Stimulated activated effector memory CD8-positive, alpha-beta T cell treated with anti-CD3 and anti-CD28 coated beads, Interleukin-12 subunit alpha, Interleukin-12 subunit beta, amount 100 ng/mL, for 72 hours (primary cell): ENCODE data around the gene PAPOLB.

Experiments
- ATAC-seq: fragments of 150-1000 bp; cut with Tn5 transposase; 2 replicates; pipeline ENCODE4 v1.10.0; 2021
- DNase-seq, 2 donors: peaks; one replicate each; pipeline ENCODE4 v3.0.0; 2021 to 2022; ENCODE audit warnings: low spot score in 2 of 2
- H3K27ac Mint-ChIP-seq: one replicate; pipeline ENCODE4 v1.8.0; 2022; ENCODE audit warnings: mild to moderate bottlenecking, mixed read lengths
- H3K36me3 Mint-ChIP-seq: one replicate; pipeline ENCODE4 v1.8.0; 2022; ENCODE audit warnings: mild to moderate bottlenecking, mixed read lengths
- H3K4me1 Mint-ChIP-seq: one replicate; pipeline ENCODE4 v1.8.0; 2022; ENCODE audit warnings: mixed read lengths
- H3K4me3 Mint-ChIP-seq: one replicate; pipeline ENCODE4 v1.8.0; 2022; ENCODE audit warnings: mild to moderate bottlenecking, mixed read lengths
- H3K9me3 Mint-ChIP-seq: one replicate; pipeline ENCODE4 v1.8.0; 2022; ENCODE audit warnings: mixed read lengths

Gene PAPOLB

DNA sequence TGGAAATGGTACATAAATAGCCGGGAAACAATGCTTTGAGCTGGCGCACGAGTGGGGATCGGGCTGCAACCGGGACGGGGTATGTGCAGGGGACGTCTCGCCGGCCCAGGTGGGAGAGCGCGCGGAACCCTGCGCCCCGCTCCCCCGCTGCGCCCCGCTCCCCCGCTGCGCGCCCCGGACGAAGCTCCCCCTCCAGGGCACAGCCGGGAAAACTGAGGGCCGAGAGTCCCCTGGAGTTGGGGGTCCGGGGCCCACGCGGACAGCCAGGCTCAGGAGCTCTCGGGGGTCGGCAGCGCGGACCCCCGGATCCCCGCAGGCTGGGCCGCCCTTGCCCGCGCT lies 21.2 kb upstream of the PAPOLB start:
- ATAC-seq: no peak
- DNase-seq: no peak
- no peaks in the 10 kb centered on the region for H3K9me3 Mint-ChIP-seq
- H3K36me3 Mint-ChIP-seq: no peaks in the 10 kb centered on the region
- peaks cover 7% of the 10 kb centered on the region for H3K4me1 Mint-ChIP-seq
- H3K27ac Mint-ChIP-seq: no peak overlapping the region
- peak overlapping the region; percentile 54 for H3K4me3 Mint-ChIP-seq

- ATAC-seq (no peak), DNase-seq (no peak)
- H3K4me3 Mint-ChIP-seq: peak overlapping the region; percentile 54
- peaks cover 7% of the 10 kb centered on the region for H3K4me1 Mint-ChIP-seq
- H3K9me3 Mint-ChIP-seq: no peaks in the 10 kb centered on the region
- H3K36me3 Mint-ChIP-seq: no peaks in the 10 kb centered on the region
- no peak overlapping the region for H3K27ac Mint-ChIP-seq
Measured at GRCh38 chr7:4882169-4883032, 20.6 kb upstream of the PAPOLB start.

GRCh38 chr7:4880218-4880617 lies 18.4 kb upstream of the PAPOLB start:
- ATAC-seq (no peak), DNase-seq (no peak)
- Mint-ChIP-seq H3K9me3 (no peaks in the 10 kb centered on the region), H3K27ac (no peak overlapping the region), H3K4me1 (peaks cover 7% of the 10 kb centered on the region), H3K4me3 (no peak overlapping the region), H3K36me3 (no peaks in the 10 kb centered on the region)

- H3K27ac Mint-ChIP-seq: no peak overlapping the region
- DNase-seq: no peak
Measured at GRCh38 chr7:4879396-4880081, 17.7 kb upstream of the PAPOLB start.

GRCh38 chr7:4878336-4879335 lies 16.8 kb upstream of the PAPOLB start:
- Mint-ChIP-seq H3K27ac (no peak overlapping the region), H3K36me3 (no peaks in the 10 kb centered on the region), H3K4me3 (no peak overlapping the region), H3K4me1 (peaks cover 7% of the 10 kb centered on the region), H3K9me3 (no peaks in the 10 kb centered on the region)
- ATAC-seq (no peak), DNase-seq (no peak)

More at GRCh38 chr7:4879396-4880081, 17.7 kb upstream of the PAPOLB start:
- H3K4me3 Mint-ChIP-seq: no peak overlapping the region
- no peak for ATAC-seq
- H3K36me3 Mint-ChIP-seq: no peaks in the 10 kb centered on the region
- H3K4me1 Mint-ChIP-seq: peaks cover 7% of the 10 kb centered on the region
- no peaks in the 10 kb centered on the region for H3K9me3 Mint-ChIP-seq

- DNase-seq (no peak), ATAC-seq (no peak)
- no peaks in the 10 kb centered on the region for H3K4me1 Mint-ChIP-seq
- no peaks in the 10 kb centered on the region for H3K36me3 Mint-ChIP-seq
- no peak overlapping the region for H3K4me3 Mint-ChIP-seq
- H3K9me3 Mint-ChIP-seq: no peaks in the 10 kb centered on the region
- H3K27ac Mint-ChIP-seq: no peak overlapping the region
Measured at GRCh38 chr7:4876586-4876985, 14.8 kb upstream of the PAPOLB start.

DNA sequence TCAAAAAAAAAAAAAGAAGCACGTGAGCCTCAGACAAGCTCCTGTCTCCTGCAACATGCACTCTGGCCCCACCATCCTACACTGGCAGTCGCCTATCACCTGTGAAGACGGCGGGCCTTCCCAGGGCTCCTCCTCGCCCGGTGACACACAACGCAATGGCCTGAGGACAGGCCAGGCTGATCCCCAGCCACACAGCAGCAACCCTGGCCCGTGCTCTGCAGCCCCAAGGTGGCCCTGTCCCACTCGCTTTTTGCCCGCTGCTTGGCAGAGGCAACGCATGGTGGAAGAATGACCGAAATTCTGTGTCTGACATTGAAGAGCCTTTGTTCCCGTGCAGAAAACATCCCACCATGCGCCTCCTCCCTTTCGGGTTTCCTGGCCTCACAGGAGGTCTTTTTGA lies 13.6 kb upstream of the PAPOLB start:
- no peak for DNase-seq
- no peak for ATAC-seq
- no peaks in the 10 kb centered on the region for H3K9me3 Mint-ChIP-seq
- no peaks in the 10 kb centered on the region for H3K36me3 Mint-ChIP-seq
- no peak overlapping the region for H3K27ac Mint-ChIP-seq
- H3K4me3 Mint-ChIP-seq: no peak overlapping the region
- no peaks in the 10 kb centered on the region for H3K4me1 Mint-ChIP-seq

DNA sequence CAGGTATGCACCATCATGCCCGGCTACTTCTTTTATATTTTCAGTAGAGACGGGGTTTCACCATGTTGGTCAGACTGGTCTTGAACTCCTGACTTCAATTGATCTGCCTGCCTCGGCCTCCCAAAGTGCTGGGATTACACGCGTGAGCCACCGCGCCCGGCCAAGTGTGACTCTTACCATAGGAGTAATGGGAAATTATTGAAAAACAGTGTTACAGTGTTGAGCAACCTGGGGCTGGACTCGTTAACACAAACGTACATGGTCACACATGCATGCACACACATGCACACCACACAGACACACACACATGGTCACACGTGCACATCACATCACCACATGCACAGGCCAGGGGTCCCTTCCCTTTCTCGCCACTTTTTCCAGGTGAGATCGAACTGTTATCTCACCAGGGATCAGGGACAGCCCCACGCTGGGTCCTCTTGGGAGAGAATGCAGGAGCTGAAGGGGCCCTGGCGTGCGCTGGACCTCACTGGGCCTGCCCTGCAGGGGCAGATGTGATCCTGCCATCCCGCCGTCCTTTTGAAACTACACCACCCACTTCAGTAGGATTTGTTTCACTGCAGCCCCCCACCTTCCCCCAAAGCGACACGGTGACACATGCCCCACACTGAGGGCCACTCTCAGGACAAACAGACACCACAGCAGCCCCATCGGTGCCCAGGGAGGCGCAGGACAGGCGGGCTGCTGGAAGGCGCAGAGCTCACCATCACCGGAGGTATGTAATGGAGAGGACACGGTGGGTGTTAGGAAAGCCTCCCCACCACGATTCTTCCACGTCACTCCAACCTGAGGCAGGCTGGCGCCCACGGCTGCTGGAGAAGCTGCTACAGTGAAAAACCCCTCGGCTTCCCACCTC lies 11.5 kb upstream of the PAPOLB start:
- DNase-seq (no peak), ATAC-seq (no peak)
- Mint-ChIP-seq H3K9me3 (no peaks in the 10 kb centered on the region), H3K27ac (no peak overlapping the region), H3K4me3 (no peak overlapping the region), H3K36me3 (no peaks in the 10 kb centered on the region), H3K4me1 (no peaks in the 10 kb centered on the region)

DNA sequence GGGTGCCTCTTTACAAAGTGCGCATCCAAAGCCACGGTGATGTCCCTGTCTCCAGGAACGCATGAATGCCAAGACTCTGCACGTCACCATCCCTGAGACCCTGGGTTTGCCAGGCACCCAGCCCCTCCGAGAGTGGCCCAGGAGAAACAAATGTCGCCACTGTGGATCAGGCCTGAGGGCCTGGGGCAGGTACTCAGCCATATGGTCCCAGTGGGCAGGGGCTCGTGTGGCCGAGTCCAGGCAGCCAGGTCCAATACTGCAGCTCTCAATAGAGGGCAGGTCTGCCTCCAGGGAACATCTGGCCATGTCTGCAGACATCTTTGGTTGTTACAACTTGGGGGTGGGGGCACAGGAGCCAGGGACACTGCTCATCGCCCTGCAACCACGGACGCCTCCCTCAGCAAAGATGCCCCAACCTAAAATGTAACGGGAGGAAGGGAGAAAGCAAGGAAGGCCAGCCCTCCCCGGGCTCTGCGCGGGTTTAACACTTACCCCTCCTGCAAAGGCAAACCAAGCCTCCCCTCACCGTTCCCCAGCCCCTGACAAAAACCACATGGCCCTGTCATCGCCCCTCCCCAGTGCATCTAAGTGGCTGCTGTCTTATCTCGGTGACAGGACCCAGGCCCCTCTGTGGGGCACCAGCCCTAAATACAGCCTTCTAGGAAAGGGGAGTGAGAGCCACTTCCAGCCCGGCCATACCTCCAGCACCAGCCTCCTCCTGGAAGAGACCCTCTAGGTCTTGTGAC lies 10.3 kb upstream of the PAPOLB start:
- H3K4me1 Mint-ChIP-seq: no peaks in the 10 kb centered on the region
- no peaks in the 10 kb centered on the region for H3K36me3 Mint-ChIP-seq
- no peak for DNase-seq
- no peak overlapping the region for H3K4me3 Mint-ChIP-seq
- ATAC-seq: no peak
- H3K9me3 Mint-ChIP-seq: no peaks in the 10 kb centered on the region
- H3K27ac Mint-ChIP-seq: no peak overlapping the region

DNA sequence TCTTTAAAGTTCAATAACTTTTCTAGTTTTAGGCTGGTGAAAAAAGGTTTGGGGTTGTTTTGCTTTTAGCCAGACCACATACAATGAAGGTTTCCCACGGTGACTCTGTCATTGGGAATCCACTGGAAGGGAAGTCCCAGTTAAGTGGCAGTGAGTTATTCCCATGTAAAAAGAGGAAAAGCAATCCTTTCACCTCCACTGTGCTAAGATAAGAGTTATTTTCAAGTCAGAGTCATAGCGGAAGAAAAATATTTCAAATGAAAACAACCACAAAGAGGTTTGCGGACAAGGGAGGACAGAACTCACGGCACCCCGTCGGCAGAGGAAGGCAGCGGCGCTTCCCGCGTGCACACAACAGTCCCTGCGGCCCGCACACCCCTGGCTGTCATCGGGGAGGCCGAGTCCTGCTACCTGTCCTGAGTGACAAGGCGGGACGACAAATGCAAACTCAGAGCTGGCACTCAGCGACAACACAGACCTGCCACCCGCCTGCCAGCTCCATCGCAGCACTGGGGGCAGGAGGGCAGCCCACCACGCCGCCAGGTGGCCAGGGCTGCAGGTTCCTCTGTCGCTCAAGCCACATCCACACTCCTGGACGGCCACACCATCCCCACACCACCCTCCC lies 9.3 kb upstream of the PAPOLB start:
- no peaks in the 10 kb centered on the region for H3K4me1 Mint-ChIP-seq
- no peaks in the 10 kb centered on the region for H3K36me3 Mint-ChIP-seq
- H3K9me3 Mint-ChIP-seq: no peaks in the 10 kb centered on the region
- ATAC-seq (peak; percentile 35), DNase-seq (no peak)
- no peak overlapping the region for H3K27ac Mint-ChIP-seq
- H3K4me3 Mint-ChIP-seq: no peak overlapping the region

DNA sequence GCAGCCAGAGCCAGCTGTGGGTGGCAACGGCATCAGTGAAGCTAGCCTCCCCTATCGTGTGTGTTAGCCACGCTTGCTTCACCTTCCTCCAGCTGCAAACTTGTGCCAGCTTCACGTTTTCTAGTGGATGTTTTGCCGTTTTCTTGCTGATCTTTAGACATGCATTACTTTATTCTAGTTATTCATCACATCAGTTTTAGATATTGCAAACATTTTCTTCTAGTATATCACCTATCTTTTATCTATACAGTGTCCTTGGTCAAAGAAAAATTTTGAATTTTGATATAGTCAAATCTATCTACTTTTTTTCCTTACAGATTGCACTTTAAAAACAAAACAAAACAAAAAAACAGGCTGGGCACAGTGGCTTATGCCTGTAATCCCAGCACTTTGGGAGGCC lies 6.7 kb upstream of the PAPOLB start:
- DNase-seq: no peak
- no peak overlapping the region for H3K27ac Mint-ChIP-seq
- no peaks in the 10 kb centered on the region for H3K4me1 Mint-ChIP-seq
- H3K4me3 Mint-ChIP-seq: no peak overlapping the region
- ATAC-seq: no peak
- H3K9me3 Mint-ChIP-seq: no peaks in the 10 kb centered on the region
- no peaks in the 10 kb centered on the region for H3K36me3 Mint-ChIP-seq

DNA sequence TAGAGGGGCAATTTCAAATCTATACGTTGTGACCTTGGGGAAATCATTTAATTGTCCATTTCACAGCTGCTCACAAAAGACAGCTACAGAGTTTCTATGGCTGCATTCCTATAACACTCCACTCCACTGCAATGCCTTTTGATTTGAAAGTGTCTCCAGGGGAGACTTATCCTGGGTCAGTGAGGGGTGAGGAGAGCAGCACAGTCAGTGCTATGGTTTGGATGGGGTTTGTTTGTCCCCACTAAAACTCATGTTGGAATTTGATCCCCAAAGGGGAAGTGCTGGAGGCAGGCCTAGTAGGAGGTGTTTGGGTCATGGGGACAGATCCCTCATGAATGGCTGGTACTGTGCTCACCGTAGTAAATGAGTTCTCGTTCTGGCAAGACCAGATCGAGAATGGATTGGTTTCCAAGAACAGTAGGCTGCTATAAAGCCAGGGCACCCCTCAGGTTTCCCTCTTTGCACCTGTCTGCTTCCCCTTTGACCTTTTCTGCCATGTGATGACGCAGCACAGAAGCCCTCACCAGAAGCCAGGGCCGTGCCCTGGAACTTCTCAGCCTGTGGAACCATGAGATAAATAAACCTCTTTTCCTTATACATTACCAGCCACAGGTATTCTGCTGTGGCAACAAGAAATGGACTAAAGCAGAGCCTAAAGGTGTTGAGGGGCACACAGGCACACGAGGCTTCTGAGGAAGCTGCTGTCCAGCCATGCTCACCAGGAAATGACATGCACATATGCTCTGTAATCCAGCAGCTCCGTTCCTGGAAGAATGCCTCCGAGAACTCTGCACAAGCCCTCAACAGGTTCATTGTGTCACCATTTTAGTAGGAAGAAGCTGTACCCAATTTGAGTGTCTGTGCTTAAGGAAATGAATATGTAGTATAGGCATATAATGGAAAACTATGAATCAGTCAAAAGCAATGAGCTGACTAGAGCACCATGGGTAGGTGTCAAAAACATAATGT lies 5.0 kb upstream of the PAPOLB start:
- Mint-ChIP-seq H3K4me3 (no peak overlapping the region), H3K27ac (no peak overlapping the region), H3K36me3 (no peaks in the 10 kb centered on the region), H3K4me1 (peaks cover 6% of the 10 kb centered on the region), H3K9me3 (peaks cover 5% of the 10 kb centered on the region)
- ATAC-seq (no peak), DNase-seq (no peak)

DNA sequence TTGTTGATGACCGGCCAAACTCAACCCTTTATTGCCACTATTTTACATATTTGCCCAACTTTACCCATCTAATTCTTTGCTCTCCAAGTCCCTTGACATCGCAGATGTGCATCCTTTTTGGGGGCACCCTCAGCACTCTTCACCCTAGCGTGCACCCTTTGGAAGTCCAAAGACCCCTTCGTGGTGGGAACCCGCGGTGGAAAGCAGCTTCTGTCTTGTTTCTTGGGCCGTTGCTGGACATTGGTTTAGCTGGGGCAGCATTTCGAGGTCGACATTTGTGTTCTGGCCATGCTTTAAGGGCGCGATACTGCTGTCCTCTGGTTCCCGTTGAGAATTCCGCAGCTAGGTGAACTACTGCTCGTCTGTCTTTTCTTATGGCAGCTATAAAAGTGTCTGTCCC lies 326 bp upstream of the PAPOLB start:
- Mint-ChIP-seq H3K36me3 (no peaks in the 10 kb centered on the region), H3K4me3 (peak overlapping the region; percentile 65), H3K4me1 (peaks cover 6% of the 10 kb centered on the region), H3K27ac (peak overlapping the region; percentile 54), H3K9me3 (peaks cover 5% of the 10 kb centered on the region)
- DNase-seq (no peak), ATAC-seq (no peak)
